GM23248 (cell line): Measurements from ENCODE around the gene SIPA1.

Experiments used
- EZH2 ChIP-seq: fragments of 200-600 bp; sonication (generic); IDR thresholded peaks from 2 replicates; pipeline ENCODE4 v1.6.1; 2018; ENCODE audit warnings: antibody characterized with exemption, mild to moderate bottlenecking; ENCODE audit not compliant: insufficient read depth, poor library complexity, severe bottlenecking
- EZH2phosphoT487 ChIP-seq: fragments of 200-600 bp; sonication (generic); IDR thresholded peaks from 2 replicates; pipeline ENCODE4 v1.6.1; 2018; ENCODE audit warnings: antibody characterized with exemption, moderate library complexity, mild to moderate bottlenecking, low read depth; ENCODE audit not compliant: insufficient read depth

DNA sequence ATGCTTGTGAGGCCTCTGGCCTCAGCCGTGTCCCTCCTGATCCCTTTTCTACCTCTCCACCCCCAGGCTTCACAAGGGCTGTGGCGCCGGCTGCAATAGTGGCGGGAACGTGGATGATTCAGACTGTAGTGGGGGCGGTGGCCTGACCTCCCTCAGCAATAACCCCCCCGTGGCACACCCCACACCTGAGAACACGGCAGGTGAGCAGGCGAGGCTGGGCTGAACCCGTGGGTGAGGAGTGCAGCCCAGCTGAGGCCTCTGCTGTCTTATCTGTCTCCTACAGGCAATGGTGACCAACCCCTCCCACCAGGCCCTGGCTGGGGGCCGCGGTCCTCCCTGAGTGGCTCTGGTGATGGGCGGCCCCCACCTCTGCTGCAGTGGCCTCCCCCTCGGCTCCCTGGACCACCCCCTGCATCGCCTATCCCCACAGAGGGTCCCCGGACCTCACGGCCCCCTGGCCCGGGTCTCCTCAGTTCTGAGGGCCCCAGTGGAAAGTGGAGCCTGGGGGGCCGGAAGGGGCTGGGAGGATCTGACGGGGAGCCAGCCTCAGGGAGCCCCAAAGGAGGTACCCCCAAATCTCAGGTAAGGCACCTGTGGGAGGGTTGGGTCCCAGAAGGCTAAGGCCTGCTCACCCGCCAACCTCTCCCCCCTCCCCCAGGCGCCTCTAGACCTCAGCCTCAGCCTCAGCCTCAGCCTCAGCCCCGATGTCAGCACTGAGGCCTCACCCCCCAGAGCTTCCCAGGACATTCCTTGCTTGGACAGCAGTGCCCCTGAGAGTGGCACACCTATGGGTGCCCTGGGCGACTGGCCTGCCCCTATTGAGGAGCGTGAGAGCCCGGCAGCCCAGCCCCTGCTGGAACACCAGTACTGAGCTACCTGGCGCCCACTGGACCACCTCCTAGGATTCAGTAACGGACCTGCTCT is 1.5 kb upstream of the SIPA1 start:
- TF ChIP-seq EZH2 (no peak), EZH2phosphoT487 (no peak)
